ENCODE data around the gene TSPAN19. TPM values are rescaled to one million over a fixed set of nuclear protein-coding genes. Genes with fewer than 3 reads are reported as not detected.

Gene TSPAN19
- total and polyA plus RNA-seq, 2 donors = 0.05 to 0.27 TPM

GRCh38 chr12:84986586-84986985 lies 49.5 kb downstream of the TSPAN19 start:
- no peak overlapping the region for H3K27ac ChIP-seq (ENCODE audit: low read depth in 1 of 2, low read length in 1 of 2)
- WGBS = 85% methylated on average over 3 of the region's 3 CpGs
- H3K27me3 ChIP-seq (ENCODE audit: control insufficient read depth in 2 of 2, insufficient read depth in 1 of 2, low read length in 1 of 2) = no peaks in the 10 kb centered on the region
- H3K36me3 ChIP-seq (ENCODE audit: control insufficient read depth in 2 of 2, insufficient read depth in 2 of 2, low read length in 1 of 2) = no peaks in the 10 kb centered on the region
- no peak for DNase-seq (ENCODE audit: low read depth in 6 of 9, low spot score in 9 of 9)
- no peaks in the 10 kb centered on the region for H3K4me1 ChIP-seq (ENCODE audit: control insufficient read depth in 2 of 2, insufficient read depth in 2 of 2, low read length in 2 of 2)
- no peak overlapping the region for H3K4me3 ChIP-seq (ENCODE audit: low read length in 2 of 2)
- H3K9me3 ChIP-seq (ENCODE audit: control insufficient read depth in 2 of 2, insufficient read depth in 1 of 2, low read length in 1 of 2) = no peaks in the 10 kb centered on the region

GRCh38 chr12:84986117-84986516 lies 50.0 kb downstream of the TSPAN19 start:
- no peaks in the 10 kb centered on the region for H3K9me3 ChIP-seq (ENCODE audit: control insufficient read depth in 2 of 2, insufficient read depth in 1 of 2, low read length in 1 of 2)
- H3K27me3 ChIP-seq (ENCODE audit: control insufficient read depth in 2 of 2, insufficient read depth in 1 of 2, low read length in 1 of 2) = no peaks in the 10 kb centered on the region
- no peak overlapping the region for H3K27ac ChIP-seq (ENCODE audit: low read depth in 1 of 2, low read length in 1 of 2)
- H3K4me1 ChIP-seq (ENCODE audit: control insufficient read depth in 2 of 2, insufficient read depth in 2 of 2, low read length in 2 of 2) = no peaks in the 10 kb centered on the region
- WGBS = 90% methylated on average over 2 of the region's 2 CpGs
- H3K4me3 ChIP-seq (ENCODE audit: low read length in 2 of 2) = no peak overlapping the region
- DNase-seq (ENCODE audit: low read depth in 6 of 9, low spot score in 9 of 9) = no peak
- no peaks in the 10 kb centered on the region for H3K36me3 ChIP-seq (ENCODE audit: control insufficient read depth in 2 of 2, insufficient read depth in 2 of 2, low read length in 1 of 2)

- 82% methylated on average over 3 of the region's 3 CpGs for WGBS
- no peak overlapping the region for H3K4me3 ChIP-seq (ENCODE audit: low read length in 2 of 2)
- no peaks in the 10 kb centered on the region for H3K36me3 ChIP-seq (ENCODE audit: control insufficient read depth in 2 of 2, insufficient read depth in 2 of 2, low read length in 1 of 2)
- DNase-seq (ENCODE audit: low read depth in 6 of 9, low spot score in 9 of 9) = no peak
- H3K9me3 ChIP-seq (ENCODE audit: control insufficient read depth in 2 of 2, insufficient read depth in 1 of 2, low read length in 1 of 2) = no peaks in the 10 kb centered on the region
- H3K4me1 ChIP-seq (ENCODE audit: control insufficient read depth in 2 of 2, insufficient read depth in 2 of 2, low read length in 2 of 2) = no peaks in the 10 kb centered on the region
- no peak overlapping the region for H3K27ac ChIP-seq (ENCODE audit: low read depth in 1 of 2, low read length in 1 of 2)
- H3K27me3 ChIP-seq (ENCODE audit: control insufficient read depth in 2 of 2, insufficient read depth in 1 of 2, low read length in 1 of 2) = no peaks in the 10 kb centered on the region
Measured at GRCh38 chr12:84983289-84983688, 52.8 kb downstream of the TSPAN19 start.

GRCh38 chr12:84982888-84983287 lies 53.2 kb downstream of the TSPAN19 start:
- no peaks in the 10 kb centered on the region for H3K27me3 ChIP-seq (ENCODE audit: control insufficient read depth in 2 of 2, insufficient read depth in 1 of 2, low read length in 1 of 2)
- H3K36me3 ChIP-seq (ENCODE audit: control insufficient read depth in 2 of 2, insufficient read depth in 2 of 2, low read length in 1 of 2) = no peaks in the 10 kb centered on the region
- no peak for DNase-seq (ENCODE audit: low read depth in 6 of 9, low spot score in 9 of 9)
- H3K4me1 ChIP-seq (ENCODE audit: control insufficient read depth in 2 of 2, insufficient read depth in 2 of 2, low read length in 2 of 2) = no peaks in the 10 kb centered on the region
- no peak overlapping the region for H3K27ac ChIP-seq (ENCODE audit: low read depth in 1 of 2, low read length in 1 of 2)
- no peaks in the 10 kb centered on the region for H3K9me3 ChIP-seq (ENCODE audit: control insufficient read depth in 2 of 2, insufficient read depth in 1 of 2, low read length in 1 of 2)
- H3K4me3 ChIP-seq (ENCODE audit: low read length in 2 of 2) = no peak overlapping the region
- WGBS = 95% methylated on average over 1 of the region's 1 CpG

GRCh38 chr12:84978921-84979320 lies 57.2 kb downstream of the TSPAN19 start:
- Histone ChIP-seq H3K4me3 (ENCODE audit: low read length in 2 of 2) (no peak overlapping the region), H3K27me3 (ENCODE audit: control insufficient read depth in 2 of 2, insufficient read depth in 1 of 2, low read length in 1 of 2) (no peaks in the 10 kb centered on the region), H3K9me3 (ENCODE audit: control insufficient read depth in 2 of 2, insufficient read depth in 1 of 2, low read length in 1 of 2) (peaks cover 0 to 7% of the 10 kb centered on the region in 2 donors), H3K36me3 (ENCODE audit: control insufficient read depth in 2 of 2, insufficient read depth in 2 of 2, low read length in 1 of 2) (no peaks in the 10 kb centered on the region), H3K4me1 (ENCODE audit: control insufficient read depth in 2 of 2, insufficient read depth in 2 of 2, low read length in 2 of 2) (no peaks in the 10 kb centered on the region), H3K27ac (ENCODE audit: low read depth in 1 of 2, low read length in 1 of 2) (no peak overlapping the region)
- DNase-seq (ENCODE audit: low read depth in 6 of 9, low spot score in 9 of 9) = no peak
- 85% methylated on average over 1 of the region's 1 CpG for WGBS

GRCh38 chr12:84976133-84976532 lies 59.9 kb downstream of the TSPAN19 start:
- Histone ChIP-seq H3K27ac (ENCODE audit: low read depth in 1 of 2, low read length in 1 of 2) (no peak overlapping the region), H3K4me1 (ENCODE audit: control insufficient read depth in 2 of 2, insufficient read depth in 2 of 2, low read length in 2 of 2) (no peaks in the 10 kb centered on the region), H3K27me3 (ENCODE audit: control insufficient read depth in 2 of 2, insufficient read depth in 1 of 2, low read length in 1 of 2) (no peaks in the 10 kb centered on the region), H3K36me3 (ENCODE audit: control insufficient read depth in 2 of 2, insufficient read depth in 2 of 2, low read length in 1 of 2) (no peaks in the 10 kb centered on the region), H3K4me3 (ENCODE audit: low read length in 2 of 2) (no peak overlapping the region), H3K9me3 (ENCODE audit: control insufficient read depth in 2 of 2, insufficient read depth in 1 of 2, low read length in 1 of 2) (peaks cover 0 to 7% of the 10 kb centered on the region in 2 donors)
- WGBS = 98% methylated on average over 3 of the region's 3 CpGs
- no peak for DNase-seq (ENCODE audit: low read depth in 6 of 9, low spot score in 9 of 9)

GRCh38 chr12:84974155-84974815 lies 61.8 kb downstream of the TSPAN19 start:
- 93% methylated on average over 2 of the region's 2 CpGs for WGBS

GRCh38 chr12:84973026-84973425 lies 63.1 kb downstream of the TSPAN19 start:
- Histone ChIP-seq H3K27ac (ENCODE audit: low read depth in 1 of 2, low read length in 1 of 2) (no peak overlapping the region), H3K4me3 (ENCODE audit: low read length in 2 of 2) (no peak overlapping the region), H3K4me1 (ENCODE audit: control insufficient read depth in 2 of 2, insufficient read depth in 2 of 2, low read length in 2 of 2) (no peaks in the 10 kb centered on the region), H3K27me3 (ENCODE audit: control insufficient read depth in 2 of 2, insufficient read depth in 1 of 2, low read length in 1 of 2) (no peaks in the 10 kb centered on the region), H3K36me3 (ENCODE audit: control insufficient read depth in 2 of 2, insufficient read depth in 2 of 2, low read length in 1 of 2) (no peaks in the 10 kb centered on the region), H3K9me3 (ENCODE audit: control insufficient read depth in 2 of 2, insufficient read depth in 1 of 2, low read length in 1 of 2) (peaks cover 0 to 7% of the 10 kb centered on the region in 2 donors)
- no peak for DNase-seq (ENCODE audit: low read depth in 6 of 9, low spot score in 9 of 9)

More at GRCh38 chr12:84974155-84974815, 61.8 kb downstream of the TSPAN19 start:
- DNase-seq (ENCODE audit: low read depth in 6 of 9, low spot score in 9 of 9) = no peak
- no peaks in the 10 kb centered on the region for H3K4me1 ChIP-seq (ENCODE audit: control insufficient read depth in 2 of 2, insufficient read depth in 2 of 2, low read length in 2 of 2)
- peaks cover 0 to 7% of the 10 kb centered on the region in 2 donors for H3K9me3 ChIP-seq (ENCODE audit: control insufficient read depth in 2 of 2, insufficient read depth in 1 of 2, low read length in 1 of 2)
- no peaks in the 10 kb centered on the region for H3K36me3 ChIP-seq (ENCODE audit: control insufficient read depth in 2 of 2, insufficient read depth in 2 of 2, low read length in 1 of 2)
- H3K27ac ChIP-seq (ENCODE audit: low read depth in 1 of 2, low read length in 1 of 2) = no peak overlapping the region
- H3K4me3 ChIP-seq (ENCODE audit: low read length in 2 of 2) = no peak overlapping the region
- no peaks in the 10 kb centered on the region for H3K27me3 ChIP-seq (ENCODE audit: control insufficient read depth in 2 of 2, insufficient read depth in 1 of 2, low read length in 1 of 2)

- Histone ChIP-seq H3K4me1 (ENCODE audit: control insufficient read depth in 2 of 2, insufficient read depth in 2 of 2, low read length in 2 of 2) (no peaks in the 10 kb centered on the region), H3K36me3 (ENCODE audit: control insufficient read depth in 2 of 2, insufficient read depth in 2 of 2, low read length in 1 of 2) (no peaks in the 10 kb centered on the region), H3K27me3 (ENCODE audit: control insufficient read depth in 2 of 2, insufficient read depth in 1 of 2, low read length in 1 of 2) (no peaks in the 10 kb centered on the region), H3K27ac (ENCODE audit: low read depth in 1 of 2, low read length in 1 of 2) (no peak overlapping the region), H3K9me3 (ENCODE audit: control insufficient read depth in 2 of 2, insufficient read depth in 1 of 2, low read length in 1 of 2) (no peaks in the 10 kb centered on the region), H3K4me3 (ENCODE audit: low read length in 2 of 2) (no peak overlapping the region)
- 79% methylated on average over 3 of the region's 3 CpGs for WGBS
- no peak for DNase-seq (ENCODE audit: low read depth in 6 of 9, low spot score in 9 of 9)
Measured at GRCh38 chr12:84969226-84969625, 66.9 kb downstream of the TSPAN19 start.

Data from thymus (tissue), 11 donors.